GM12878 (cell line): ENCODE measurements around the gene ETV7. TPM values are rescaled to one million over a fixed set of nuclear protein-coding genes. Genes with fewer than 3 reads are reported as not detected.

Source experiments
- ATAC-seq: fragments of 200-7000 bp; cut with Tn5 transposase; 3 replicates; pipeline ENCODE4 v1.9.1; 2020; ENCODE audit warnings: mild to moderate bottlenecking, moderate library complexity
- BruUV-seq: library from RNA; stranded (reverse); fragments of 400-500 nt; replicated peaks from 2 replicates; lab custom pipeline; 2021; lab: Mats Ljungman, UMichigan
- CTCF ChIA-PET: fragments of 300-600 bp; sonication (Branson Sonifier 250); formaldehyde crosslinking; extraction: SDS; loops from one replicate; lab custom pipeline; 2021; ENCODE audit warnings: inconsistent platforms; lab: Yijun Ruan, JAX
- POLR2A ChIA-PET: fragments of 350-600 bp; formaldehyde crosslinking; extraction: SDS; loops from one replicate; lab custom pipeline; 2021; ENCODE audit warnings: inconsistent platforms; lab: Charles Lee
- RAD21 ChIA-PET: fragments of 300-600 bp; sonication (Branson Sonifier 250); formaldehyde crosslinking; loops from one replicate; lab custom pipeline; 2023; ENCODE audit warnings: antibody characterized with exemption; ENCODE audit not compliant: unreplicated experiment; lab: Charles Lee
- SMC1A ChIA-PET: fragments of 300-600 bp; sonication (Branson Sonifier 250); formaldehyde crosslinking; loops from one replicate; lab custom pipeline; 2023; ENCODE audit not compliant: unreplicated experiment, uncharacterized antibody; lab: Charles Lee
- DNase-seq: peaks from one replicate; pipeline ENCODE4 v3.0.0-alpha.2; 2011; ENCODE audit warnings: low read depth, low spot score
- FAIRE-seq: peaks from 3 replicates; lab custom pipeline; 2011; peaks lifted over from hg19 to GRCh38; lab: Jason Lieb, UNC
- H2AFZ ChIP-seq: 2 replicates; pipeline ENCODE4 v1.6.0; 2011; ENCODE audit warnings: low read depth, low read length, control low read depth; ENCODE audit not compliant: control insufficient read depth
- H3K27ac ChIP-seq: 2 replicates; pipeline ENCODE4 v1.5.1; 2011; ENCODE audit warnings: control low read depth; ENCODE audit not compliant: control insufficient read depth, insufficient read depth
- H3K27me3 ChIP-seq, 2 experiments: replicated peaks in 1 of 2; 2 replicates each; pipeline versions ENCODE4 v1.6.0 to v1.6.1; 2011; ENCODE audit warnings: low read length in 1 of 2; ENCODE audit not compliant: control insufficient read depth in 2 of 2, insufficient read depth in 2 of 2
- H3K36me3 ChIP-seq, 2 experiments: 2 replicates each; pipeline ENCODE4 v1.5.1; 2011; ENCODE audit warnings: low read length in 1 of 2; ENCODE audit not compliant: control insufficient read depth in 2 of 2, insufficient read depth in 2 of 2
- H3K4me1 ChIP-seq: 2 replicates; pipeline ENCODE4 v1.6.1; 2011; ENCODE audit warnings: mild to moderate bottlenecking, low read length, moderate library complexity, mixed read lengths; ENCODE audit not compliant: control insufficient read depth, insufficient read depth
- H3K4me2 ChIP-seq: 2 replicates; pipeline ENCODE4 v1.6.0; 2011; ENCODE audit warnings: control low read depth; ENCODE audit not compliant: control insufficient read depth, insufficient read depth
- H3K4me3 ChIP-seq: fragments of 200-600 bp; sonication (generic); 2 replicates; pipeline ENCODE4 v1.5.1; 2016
- H3K79me2 ChIP-seq: 2 replicates; pipeline ENCODE4 v1.6.0; 2011; ENCODE audit warnings: low read length; ENCODE audit not compliant: control insufficient read depth, insufficient read depth
- H3K9ac ChIP-seq: 2 replicates; pipeline ENCODE4 v1.8.0; 2011; ENCODE audit warnings: low read length, control low read depth, mixed read lengths; ENCODE audit not compliant: control insufficient read depth, insufficient read depth
- H3K9me3 ChIP-seq: replicated peaks from 3 replicates; pipeline ENCODE4 v1.5.1; 2011; ENCODE audit warnings: mild to moderate bottlenecking, low read length; ENCODE audit not compliant: control insufficient read depth, insufficient read depth
- H4K20me1 ChIP-seq: 2 replicates; pipeline ENCODE4 v1.6.0; 2011; ENCODE audit not compliant: control insufficient read depth, insufficient read depth
- BACH1 ChIP-seq: fragments of 450-650 bp; IDR thresholded peaks from 2 replicates; pipeline ENCODE4 v1.6.1; 2017; ENCODE audit warnings: mild to moderate bottlenecking, borderline replicate concordance
- EP300 ChIP-seq, 2 experiments: fragments of 150-350 bp in 1 of 2; IDR thresholded peaks; 2 replicates each; pipeline ENCODE4 v1.6.1; 2011 to 2012; ENCODE audit warnings: low read depth in 2 of 2, low read length in 2 of 2, borderline replicate concordance in 1 of 2, improper control_type of control experiment in 1 of 2, inconsistent platforms in 1 of 2; ENCODE audit not compliant: control insufficient read depth in 1 of 2
- IKZF2 ChIP-seq, 2 experiments: fragments of 450-650 bp; IDR thresholded peaks; 2 replicates each; pipeline ENCODE4 v1.6.1; 2017; ENCODE audit warnings: mild to moderate bottlenecking in 2 of 2, moderate library complexity in 2 of 2
- KLF5 ChIP-seq: fragments of 450-650 bp; IDR thresholded peaks from 2 replicates; pipeline ENCODE4 v1.6.1; 2014; ENCODE audit warnings: mild to moderate bottlenecking; ENCODE audit not compliant: partially characterized antibody
- NBN ChIP-seq: fragments of 450-650 bp; IDR thresholded peaks from 2 replicates; pipeline ENCODE4 v1.6.1; 2016
- RAD21 ChIP-seq: IDR thresholded peaks from 2 replicates; pipeline ENCODE4 v1.6.1; 2011; ENCODE audit warnings: mild to moderate bottlenecking, low read depth, low read length, moderate library complexity; ENCODE audit not compliant: insufficient read depth
- SMARCA5 ChIP-seq: fragments of 450-650 bp; IDR thresholded peaks from 2 replicates; pipeline ENCODE4 v1.6.1; 2017; ENCODE audit warnings: mild to moderate bottlenecking
- STAT3 ChIP-seq: IDR thresholded peaks from 2 replicates; pipeline ENCODE4 v1.6.1; 2011; ENCODE audit warnings: low read depth, low read length, improper control_type of control experiment
- SUZ12 ChIP-seq: fragments of 200-600 bp; sonication (generic); IDR thresholded peaks from one replicate; pipeline ENCODE4 v1.6.1; 2018; ENCODE audit warnings: antibody characterized with exemption, mild to moderate bottlenecking; ENCODE audit not compliant: unreplicated experiment
- ZBED1 ChIP-seq: IDR thresholded peaks from 2 replicates; pipeline ENCODE4 v1.6.1; 2016; ENCODE audit warnings: borderline replicate concordance
- WGBS: methylation state at CpG from one replicate; pipeline ENCODE4 v1.1.6; 2016; ENCODE audit warnings: low lambda C conversion rate; ENCODE audit not compliant: insufficient replicate concordance, insufficient coverage; ENCODE audit errors: missing lambda C conversion rate; 5-methylcytosine and 5-hydroxymethylcytosine counted together
- in situ Hi-C: fragments of 300-500 bp; cut with MboI; formaldehyde crosslinking; loops from 9 replicates; pipeline ENCODE4 v1.14.3; 2018; ENCODE audit warnings: mixed read lengths
- intact Hi-C: fragments of 100-400 bp; cut with micrococcal nuclease; formaldehyde crosslinking; loops from one replicate; pipeline ENCODE4 v1.14.2; 2022; ENCODE audit not compliant: unreplicated experiment
- polyA plus RNA-seq, 11 experiments: library from polyadenylated mRNA; depleted of rRNA in 4 of 11; unstranded in 6 of 11; stranded (reverse) in 5 of 11; fragments of >200 nt; fragmentation: Nextera tagmentation in 4 of 11; fragmentation: Illumina TruSeq in 1 of 11; extraction: Ambion mirVana in 4 of 11; extraction: Trizol in 1 of 11; gene quantifications; 1 replicate in 1 of 11; 2 replicates in 10 of 11; pipeline versions ENCODE4 v1.2.1 to v1.2.3, GENCODE V29; 2011 to 2016; ENCODE audit warnings: inconsistent platforms in 2 of 11, missing spikeins in 2 of 11, low read depth in 1 of 11
- total RNA-seq, 4 experiments: library from RNA; depleted of rRNA in 3 of 4; stranded (reverse); fragments of >200 nt in 3 of 4; fragmentation: Illumina TruSeq in 1 of 4; extraction: Trizol in 1 of 4; gene quantifications; 2 replicates each; pipeline versions ENCODE4 v1.2.1 to v1.2.3, GENCODE V29; 2013 to 2021
- TF ChIP-seq, protein P1 (sequence below): IDR thresholded peaks from 2 replicates; pipeline ENCODE4 v1.6.1; 2012; ENCODE audit warnings: low read depth, low read length, improper control_type of control experiment
- TF ChIP-seq, protein P2 (sequence below): fragments of 450-650 bp; IDR thresholded peaks from 2 replicates; pipeline ENCODE4 v1.6.1; 2017; ENCODE audit warnings: mild to moderate bottlenecking, moderate library complexity

ETV7 gene
- total and polyA plus RNA-seq, 10 of the 15 experiments (the other 5 are each of a cell fraction or from before 2014, with no cell fraction given): 0.04 to 1.8 (median 1.3) TPM

GRCh38 chr6:36319821-36320220 is 67.6 kb downstream of the ETV7 start:
- Histone ChIP-seq H3K4me3 (no peak overlapping the region), H3K9ac (no peak overlapping the region), H3K9me3 (no peaks in the 10 kb centered on the region), H4K20me1 (no peaks in the 10 kb centered on the region), H3K27me3 (no peaks in the 10 kb centered on the region), H3K79me2 (no peaks in the 10 kb centered on the region), H3K4me2 (no peak overlapping the region), H3K4me1 (no peaks in the 10 kb centered on the region), H2AFZ (no peak overlapping the region), H3K27ac (no peak overlapping the region), H3K36me3 (no peaks in the 10 kb centered on the region)
- in situ Hi-C loops (no loop called here), intact Hi-C loops (no loop called here)
- DNase-seq: no peak
- BruUV-seq: no TSS peak
- ChIA-PET CTCF (interaction anchor here (0.7 to 2.3 kb wide), 5 partner anchors 8 to 21 kb away, joined by 3 to 8 read pairs (median 4); no protein-coding TSS in a partner anchor), SMC1A (interaction anchor here (1.1 to 3.0 kb wide), 4 partner anchors 14 to 39 kb away, joined by 3 to 9 read pairs (median 5); partner anchors contain the start of gene BNIP5), POLR2A (interaction anchor here (0.6 kb wide), 1 partner anchor 126 kb away, joined by 4 read pairs; no protein-coding TSS in a partner anchor), RAD21 (no interaction called here)
- ATAC-seq: no peak
- FAIRE-seq: no peak
- TF ChIP-seq SMARCA5 (no peak), KLF5 (no peak), STAT3 (no peak), BACH1 (no peak), ZBED1 (no peak), SUZ12 (no peak), NBN (no peak), IKZF2 (IDR thresholded peaks at IDR 0.05) (no peak), RAD21 (no peak), EP300 (IDR thresholded peaks at IDR 0.05; ENCODE audit: borderline replicate concordance in 1 of 2, control insufficient read depth in 1 of 2, low read depth in 2 of 2, low read length in 2 of 2) (no peak)
- TF ChIP-seq, protein P1, sequence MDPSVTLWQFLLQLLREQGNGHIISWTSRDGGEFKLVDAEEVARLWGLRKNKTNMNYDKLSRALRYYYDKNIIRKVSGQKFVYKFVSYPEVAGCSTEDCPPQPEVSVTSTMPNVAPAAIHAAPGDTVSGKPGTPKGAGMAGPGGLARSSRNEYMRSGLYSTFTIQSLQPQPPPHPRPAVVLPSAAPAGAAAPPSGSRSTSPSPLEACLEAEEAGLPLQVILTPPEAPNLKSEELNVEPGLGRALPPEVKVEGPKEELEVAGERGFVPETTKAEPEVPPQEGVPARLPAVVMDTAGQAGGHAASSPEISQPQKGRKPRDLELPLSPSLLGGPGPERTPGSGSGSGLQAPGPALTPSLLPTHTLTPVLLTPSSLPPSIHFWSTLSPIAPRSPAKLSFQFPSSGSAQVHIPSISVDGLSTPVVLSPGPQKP: no peak
- TF ChIP-seq, protein P2, sequence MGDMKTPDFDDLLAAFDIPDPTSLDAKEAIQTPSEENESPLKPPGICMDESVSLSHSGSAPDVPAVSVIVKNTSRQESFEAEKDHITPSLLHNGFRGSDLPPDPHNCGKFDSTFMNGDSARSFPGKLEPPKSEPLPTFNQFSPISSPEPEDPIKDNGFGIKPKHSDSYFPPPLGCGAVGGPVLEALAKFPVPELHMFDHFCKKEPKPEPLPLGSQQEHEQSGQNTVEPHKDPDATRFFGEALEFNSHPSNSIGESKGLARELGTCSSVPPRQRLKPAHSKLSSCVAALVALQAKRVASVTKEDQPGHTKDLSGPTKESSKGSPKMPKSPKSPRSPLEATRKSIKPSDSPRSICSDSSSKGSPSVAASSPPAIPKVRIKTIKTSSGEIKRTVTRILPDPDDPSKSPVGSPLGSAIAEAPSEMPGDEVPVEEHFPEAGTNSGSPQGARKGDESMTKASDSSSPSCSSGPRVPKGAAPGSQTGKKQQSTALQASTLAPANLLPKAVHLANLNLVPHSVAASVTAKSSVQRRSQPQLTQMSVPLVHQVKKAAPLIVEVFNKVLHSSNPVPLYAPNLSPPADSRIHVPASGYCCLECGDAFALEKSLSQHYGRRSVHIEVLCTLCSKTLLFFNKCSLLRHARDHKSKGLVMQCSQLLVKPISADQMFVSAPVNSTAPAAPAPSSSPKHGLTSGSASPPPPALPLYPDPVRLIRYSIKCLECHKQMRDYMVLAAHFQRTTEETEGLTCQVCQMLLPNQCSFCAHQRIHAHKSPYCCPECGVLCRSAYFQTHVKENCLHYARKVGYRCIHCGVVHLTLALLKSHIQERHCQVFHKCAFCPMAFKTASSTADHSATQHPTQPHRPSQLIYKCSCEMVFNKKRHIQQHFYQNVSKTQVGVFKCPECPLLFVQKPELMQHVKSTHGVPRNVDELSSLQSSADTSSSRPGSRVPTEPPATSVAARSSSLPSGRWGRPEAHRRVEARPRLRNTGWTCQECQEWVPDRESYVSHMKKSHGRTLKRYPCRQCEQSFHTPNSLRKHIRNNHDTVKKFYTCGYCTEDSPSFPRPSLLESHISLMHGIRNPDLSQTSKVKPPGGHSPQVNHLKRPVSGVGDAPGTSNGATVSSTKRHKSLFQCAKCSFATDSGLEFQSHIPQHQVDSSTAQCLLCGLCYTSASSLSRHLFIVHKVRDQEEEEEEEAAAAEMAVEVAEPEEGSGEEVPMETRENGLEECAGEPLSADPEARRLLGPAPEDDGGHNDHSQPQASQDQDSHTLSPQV: no peak
- WGBS: 2% methylated on average over 2 of the region's 2 CpGs
